H1 (cell line): Measurements from ENCODE around the gene CD48. TPM values are rescaled to one million over a fixed set of nuclear protein-coding genes. Genes with fewer than 3 reads are reported as not detected.

Experiments
- CBX8 ChIP-seq: fragments of 300-800, 300-1000 bp; sonication (generic); IDR thresholded peaks from 2 replicates; pipeline ENCODE4 v1.7.1; 2016; ENCODE audit warnings: low read depth, low read length, borderline replicate concordance
- CTCF ChIP-seq, 3 experiments: IDR thresholded peaks; 1 replicate in 2 of 3; 2 replicates in 1 of 3; pipeline versions ENCODE4 v1.5.1 to v1.6.1; 2011; ENCODE audit warnings: low read length in 3 of 3, mild to moderate bottlenecking in 3 of 3, inconsistent platforms in 2 of 3, low read depth in 1 of 3, moderate library complexity in 1 of 3; ENCODE audit not compliant: insufficient read depth in 1 of 3; ENCODE audit errors: control extremely low read depth in 1 of 3
- HDAC6 ChIP-seq: IDR thresholded peaks from one replicate; pipeline ENCODE4 v1.7.1; 2012; ENCODE audit warnings: low read depth, mild to moderate bottlenecking, inconsistent platforms, low read length, moderate library complexity
- JUND ChIP-seq: IDR thresholded peaks from 2 replicates; pipeline ENCODE4 v1.6.1; 2011; ENCODE audit warnings: mild to moderate bottlenecking, improper control_type of control experiment, low read length
- KDM1A ChIP-seq: fragments of 200-600, 300-600 bp; sonication (generic); IDR thresholded peaks from 2 replicates; pipeline ENCODE4 v1.7.1; 2016; ENCODE audit warnings: mild to moderate bottlenecking, low read length, borderline replicate concordance
- POU5F1 ChIP-seq: IDR thresholded peaks from 2 replicates; pipeline ENCODE4 v1.6.1; 2011; ENCODE audit warnings: low read depth, mild to moderate bottlenecking, low read length, moderate library complexity
- RBBP5 ChIP-seq: IDR thresholded peaks from 2 replicates; pipeline ENCODE4 v1.7.1; 2012; ENCODE audit warnings: low read depth, mild to moderate bottlenecking, inconsistent platforms, low read length, moderate library complexity, borderline replicate concordance
- RXRA ChIP-seq: IDR thresholded peaks from 2 replicates; pipeline ENCODE4 v1.6.1; 2011; ENCODE audit warnings: low read depth, mild to moderate bottlenecking, low read length, moderate library complexity; ENCODE audit not compliant: insufficient read depth
- SP4 ChIP-seq: IDR thresholded peaks from 2 replicates; pipeline ENCODE4 v1.6.1; 2012; ENCODE audit warnings: low read length, inconsistent platforms
- TCF12 ChIP-seq: IDR thresholded peaks from 2 replicates; pipeline ENCODE4 v1.6.1; 2011; ENCODE audit warnings: low read depth, mild to moderate bottlenecking, low read length
- polyA plus RNA-seq, 7 experiments: library from polyadenylated mRNA; depleted of rRNA in 3 of 7; stranded (reverse) in 5 of 7; unstranded in 2 of 7; fragments of >200 nt in 5 of 7; fragments of 200-250 nt in 2 of 7; gene quantifications; 1 replicate in 5 of 7; 2 replicates in 1 of 7; 4 replicates in 1 of 7; pipeline versions ENCODE4 v1.2.1 to v1.2.3, GENCODE V29; 2011 to 2013; ENCODE audit warnings: missing spikeins in 2 of 7, mixed read lengths in 2 of 7
- total RNA-seq: library from RNA; stranded (reverse); fragmentation: NEBNext Ultra II Directional; extraction: Animal tissue kit (Norgen Biotek cat#: 25700); gene quantifications from 2 replicates; pipeline ENCODE4 v1.2.1, GENCODE V29; 2021

The CD48 gene
- total and polyA plus RNA-seq, 2 of the 8 experiments (the other 6 are each of a cell fraction or from before 2014, with no cell fraction given) = 0.08 TPM; not detected in 1

DNA sequence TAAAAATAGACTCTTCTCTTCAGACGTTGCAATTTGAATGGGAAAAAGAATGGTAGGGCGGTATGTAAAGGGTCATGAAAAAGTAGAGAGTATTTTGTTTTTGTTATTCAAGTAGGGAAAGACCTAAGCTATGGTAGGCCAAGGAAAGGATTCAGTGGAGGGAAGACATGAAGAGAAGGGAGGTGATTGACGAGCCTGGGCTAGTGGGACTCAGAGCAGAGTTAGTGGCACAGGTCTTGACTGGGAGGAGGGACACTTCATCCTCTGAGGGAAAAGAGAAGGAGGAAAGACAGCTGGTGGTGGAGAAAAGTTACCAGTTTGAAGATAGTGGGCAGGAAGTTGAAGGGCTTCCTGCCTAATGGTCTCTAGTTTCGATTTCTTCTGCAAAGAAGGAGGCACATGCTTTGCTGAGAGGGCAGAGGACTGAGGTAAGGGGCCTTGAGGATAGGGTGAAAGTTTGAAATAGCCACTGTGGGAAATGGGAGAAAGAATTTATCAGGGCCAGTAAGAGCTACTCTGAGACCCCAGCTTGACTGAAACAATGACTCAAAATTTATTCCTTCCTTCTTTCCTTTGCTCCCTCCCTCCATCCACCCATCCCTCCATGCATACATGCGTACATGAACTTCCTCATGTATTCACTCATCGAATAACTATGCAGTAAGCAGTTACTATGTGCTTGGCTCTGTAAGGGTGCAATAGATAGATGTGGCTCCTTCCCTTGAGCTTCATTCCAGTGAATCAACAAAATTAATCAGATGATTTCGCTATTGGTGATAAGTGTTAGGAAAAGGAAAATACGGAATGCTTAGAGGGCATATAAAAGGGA, 4.2 kb downstream of the CD48 start (continued):
- TF ChIP-seq JUND (no peak), POU5F1 (no peak), CTCF (IDR thresholded peaks at IDR 0.05; ENCODE audit: control extremely low read depth in 1 of 3, insufficient read depth in 1 of 3, low read depth in 1 of 3, low read length in 3 of 3) (no peak), RXRA (no peak), RBBP5 (no peak), KDM1A (no peak), CBX8 (no peak), SP4 (no peak), HDAC6 (no peak), TCF12 (no peak)
